NCI-H748 (cell line): ENCODE data around the gene PLA2G4E.

Experiments
- DNase-seq: peaks from one replicate; lab custom pipeline; 2025; ENCODE audit not compliant: unreplicated experiment; lab: John Stamatoyannopoulos, UW

PLA2G4E gene

GRCh38 chr15:42031198-42031915 lies 10.5 kb upstream of the PLA2G4E start:
- no peak for DNase-seq

- no peak for DNase-seq
Observed at GRCh38 chr15:42027521-42027920, 6.7 kb upstream of the PLA2G4E start.

- DNase-seq, result no peak
Observed at GRCh38 chr15:42024303-42024702, 3.5 kb upstream of the PLA2G4E start.

- DNase-seq, result no peak
Observed at GRCh38 chr15:42021593-42021992, 751 bp upstream of the PLA2G4E start.

GRCh38 chr15:42018306-42019224 lies 2.3 kb downstream of the PLA2G4E start:
- DNase-seq, result no peak

GRCh38 chr15:42016971-42017370 lies 3.9 kb downstream of the PLA2G4E start:
- no peak for DNase-seq

GRCh38 chr15:42014406-42014805 lies 6.4 kb downstream of the PLA2G4E start:
- no peak for DNase-seq

- no peak for DNase-seq
Observed at GRCh38 chr15:42012928-42013482, 7.8 kb downstream of the PLA2G4E start.

- no peak for DNase-seq
Observed at GRCh38 chr15:42012241-42012640, 8.6 kb downstream of the PLA2G4E start.

- no peak for DNase-seq
Observed at GRCh38 chr15:42011074-42011473, 9.8 kb downstream of the PLA2G4E start.

- DNase-seq, result no peak
Observed at GRCh38 chr15:42010434-42010833, 10.4 kb downstream of the PLA2G4E start.

- DNase-seq, result no peak
Observed at GRCh38 chr15:42009474-42009873, 11.4 kb downstream of the PLA2G4E start.

GRCh38 chr15:42009022-42009421 lies 11.8 kb downstream of the PLA2G4E start:
- no peak for DNase-seq

- no peak for DNase-seq
Observed at GRCh38 chr15:42007386-42007785, 13.5 kb downstream of the PLA2G4E start.

GRCh38 chr15:42002333-42002732 lies 18.5 kb downstream of the PLA2G4E start:
- DNase-seq, result no peak

- DNase-seq, result no peak
Observed at GRCh38 chr15:42001236-42001635, 19.6 kb downstream of the PLA2G4E start.

GRCh38 chr15:41999290-42000285 lies 21.3 kb downstream of the PLA2G4E start:
- no peak for DNase-seq

- DNase-seq, result no peak
Observed at GRCh38 chr15:41997845-41998244, 23.0 kb downstream of the PLA2G4E start.

GRCh38 chr15:41996921-41997592 lies 23.8 kb downstream of the PLA2G4E start:
- no peak for DNase-seq

GRCh38 chr15:41996376-41996775 lies 24.5 kb downstream of the PLA2G4E start:
- no peak for DNase-seq
